ENCODE results near the gene FOXE3. TPM values are rescaled to one million over a fixed set of nuclear protein-coding genes. Genes with fewer than 3 reads are reported as not detected.

FOXE3 gene
- total and polyA plus RNA-seq, 9 donors, result not detected

DNA sequence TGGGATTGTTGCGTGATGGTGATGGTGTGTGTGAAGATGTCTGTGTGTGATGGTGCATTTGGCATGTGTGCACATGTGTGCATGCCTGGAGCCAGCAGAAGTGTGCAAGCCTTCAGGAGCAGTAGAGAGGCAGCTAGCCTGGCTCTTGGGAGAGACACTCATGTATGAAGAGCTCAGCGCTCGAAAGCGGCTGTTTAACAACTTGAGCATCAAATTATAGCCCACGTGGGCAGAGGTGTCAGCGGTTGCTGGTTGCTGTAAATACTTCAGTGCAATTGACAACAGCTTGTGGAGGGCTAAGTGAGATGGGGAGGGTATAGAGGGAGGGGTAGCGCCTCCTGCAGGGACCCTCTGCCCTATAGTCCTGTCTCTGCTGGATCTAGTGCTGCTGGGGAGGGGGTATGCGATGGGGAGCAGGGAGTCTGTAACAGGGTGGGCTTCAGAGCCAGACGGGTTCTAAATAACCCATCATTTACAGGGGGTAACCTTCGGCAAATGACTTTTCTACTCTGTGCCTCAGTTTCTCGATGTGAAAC, 43.2 kb downstream of the FOXE3 start:
- H3K4me3 ChIP-seq, result no peak overlapping the region
- no peak for TF ChIP-seq POLR2A (IDR thresholded peaks at IDR 0.05)
- TF ChIP-seq, protein P1, sequence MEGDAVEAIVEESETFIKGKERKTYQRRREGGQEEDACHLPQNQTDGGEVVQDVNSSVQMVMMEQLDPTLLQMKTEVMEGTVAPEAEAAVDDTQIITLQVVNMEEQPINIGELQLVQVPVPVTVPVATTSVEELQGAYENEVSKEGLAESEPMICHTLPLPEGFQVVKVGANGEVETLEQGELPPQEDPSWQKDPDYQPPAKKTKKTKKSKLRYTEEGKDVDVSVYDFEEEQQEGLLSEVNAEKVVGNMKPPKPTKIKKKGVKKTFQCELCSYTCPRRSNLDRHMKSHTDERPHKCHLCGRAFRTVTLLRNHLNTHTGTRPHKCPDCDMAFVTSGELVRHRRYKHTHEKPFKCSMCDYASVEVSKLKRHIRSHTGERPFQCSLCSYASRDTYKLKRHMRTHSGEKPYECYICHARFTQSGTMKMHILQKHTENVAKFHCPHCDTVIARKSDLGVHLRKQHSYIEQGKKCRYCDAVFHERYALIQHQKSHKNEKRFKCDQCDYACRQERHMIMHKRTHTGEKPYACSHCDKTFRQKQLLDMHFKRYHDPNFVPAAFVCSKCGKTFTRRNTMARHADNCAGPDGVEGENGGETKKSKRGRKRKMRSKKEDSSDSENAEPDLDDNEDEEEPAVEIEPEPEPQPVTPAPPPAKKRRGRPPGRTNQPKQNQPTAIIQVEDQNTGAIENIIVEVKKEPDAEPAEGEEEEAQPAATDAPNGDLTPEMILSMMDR (IDR thresholded peaks at IDR 0.05), result no peak
- no peak for TF ChIP-seq EP300 (IDR thresholded peaks at IDR 0.05)
- no peak overlapping the region for H3K27ac ChIP-seq
- WGBS, 3 donors, result 14 to 18% (median 17%) methylated on average over 11 of the region's 11 CpGs
- DNase-seq, result no peak
- no peaks in the 10 kb centered on the region for H3K4me1 ChIP-seq (ENCODE audit: insufficient read depth)
- intact Hi-C loops (cut with DNase I), result no loop called here
- H3K36me3 ChIP-seq, result no peaks in the 10 kb centered on the region
- H3K27me3 ChIP-seq, result no peaks in the 10 kb centered on the region
- no peaks in the 10 kb centered on the region for H3K9me3 ChIP-seq

DNA sequence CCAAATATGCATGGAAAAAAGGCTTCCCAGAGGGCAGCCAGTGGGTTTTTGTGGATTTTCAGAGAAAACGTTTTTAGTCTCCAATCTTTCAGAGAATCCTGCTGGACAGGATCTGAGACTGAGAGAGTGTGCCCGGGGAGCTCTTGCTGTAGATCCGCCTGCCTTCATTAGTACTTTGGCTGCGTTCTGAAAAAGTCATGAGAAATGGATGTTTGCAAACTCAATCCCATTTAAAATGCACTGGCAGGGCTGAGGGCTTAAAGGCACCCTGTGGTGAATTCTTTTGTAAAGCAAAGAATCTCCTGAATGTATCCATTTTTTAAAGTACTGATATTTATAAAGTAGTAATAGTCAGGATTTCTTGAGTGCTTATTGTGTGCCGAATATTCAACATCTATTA, 44.0 kb downstream of the FOXE3 start:
- H3K4me1 ChIP-seq (ENCODE audit: insufficient read depth), result no peaks in the 10 kb centered on the region
- intact Hi-C loops (cut with DNase I), result no loop called here
- H3K27me3 ChIP-seq, result no peaks in the 10 kb centered on the region
- no peak overlapping the region for H3K27ac ChIP-seq
- 12 to 20% (median 13%) methylated on average over 5 of the region's 5 CpGs for WGBS, 3 donors
- no peak for DNase-seq
- H3K9me3 ChIP-seq, result no peaks in the 10 kb centered on the region
- H3K36me3 ChIP-seq, result no peaks in the 10 kb centered on the region
- TF ChIP-seq, protein P1 (IDR thresholded peaks at IDR 0.05), result no peak
- no peak for TF ChIP-seq POLR2A (IDR thresholded peaks at IDR 0.05)
- no peak for TF ChIP-seq EP300 (IDR thresholded peaks at IDR 0.05)
- no peak overlapping the region for H3K4me3 ChIP-seq

DNA sequence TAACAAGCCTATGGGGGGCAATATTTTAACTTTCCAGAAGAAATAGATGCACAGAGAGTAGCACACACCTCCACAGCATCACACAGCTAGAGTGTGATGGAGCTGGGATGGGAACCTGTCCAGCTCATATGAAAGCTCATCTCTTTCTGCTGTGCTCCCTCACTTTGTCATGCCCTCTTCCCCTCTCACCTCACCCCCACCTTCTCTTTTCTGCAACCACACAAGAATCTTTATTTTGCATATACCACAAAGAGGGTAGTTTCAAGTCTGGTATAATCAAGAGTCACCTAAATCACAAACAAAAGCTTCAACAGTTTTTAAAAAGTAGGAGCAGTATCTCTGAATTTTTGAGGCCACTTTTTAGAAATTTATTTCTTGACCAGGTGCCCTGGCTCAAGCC, 44.4 kb downstream of the FOXE3 start:
- no peak for DNase-seq
- Histone ChIP-seq H3K9me3 (no peaks in the 10 kb centered on the region), H3K36me3 (no peaks in the 10 kb centered on the region), H3K4me3 (no peak overlapping the region), H3K4me1 (ENCODE audit: insufficient read depth) (no peaks in the 10 kb centered on the region), H3K27me3 (no peaks in the 10 kb centered on the region), H3K27ac (no peak overlapping the region)
- TF ChIP-seq, protein P1 (IDR thresholded peaks at IDR 0.05), result no peak
- no peak for TF ChIP-seq POLR2A (IDR thresholded peaks at IDR 0.05)
- no peak for TF ChIP-seq EP300 (IDR thresholded peaks at IDR 0.05)
- intact Hi-C loops (cut with DNase I), result no loop called here

DNA sequence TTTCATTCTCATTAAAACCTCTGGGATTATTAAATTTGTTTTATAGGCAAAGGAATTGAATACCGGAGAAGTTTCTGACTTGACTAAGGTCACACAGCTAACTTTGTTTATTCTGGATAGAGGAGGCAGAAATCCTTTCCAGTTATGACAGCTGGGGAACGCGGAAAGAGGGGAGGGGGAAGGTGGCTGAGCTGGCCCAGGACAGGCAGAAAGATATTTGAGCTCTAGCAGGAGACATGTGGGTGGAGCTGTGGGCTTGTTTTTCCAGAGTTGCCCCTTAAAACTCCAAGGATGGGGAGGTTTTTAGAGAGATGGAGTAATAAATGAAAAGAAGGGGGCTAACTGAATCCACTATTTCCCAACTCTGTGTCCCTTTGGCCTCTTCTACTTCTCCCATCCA, 49.5 kb downstream of the FOXE3 start:
- H3K27me3 ChIP-seq, result no peaks in the 10 kb centered on the region
- DNase-seq, result no peak
- 5 to 19% (median 10%) methylated on average over 3 of the region's 3 CpGs for WGBS, 3 donors

More for the DNA sequence above, 49.5 kb downstream of the FOXE3 start:
- Histone ChIP-seq H3K9me3 (no peaks in the 10 kb centered on the region), H3K4me3 (no peak overlapping the region), H3K27ac (no peak overlapping the region), H3K36me3 (no peaks in the 10 kb centered on the region), H3K4me1 (ENCODE audit: insufficient read depth) (no peaks in the 10 kb centered on the region)
- intact Hi-C loops (cut with DNase I), result no loop called here
- TF ChIP-seq POLR2A (IDR thresholded peaks at IDR 0.05), result no peak
- TF ChIP-seq, protein P1 (IDR thresholded peaks at IDR 0.05), result no peak
- no peak for TF ChIP-seq EP300 (IDR thresholded peaks at IDR 0.05)

Other genes with a start within 250 kb of the FOXE3 start
- 10 to 100 TPM in 1 of 7 donors, 1 to 10 TPM in 2, under 1 TPM in 2, not detected in 2; 0.36 to 66.1 (median 3.1) TPM for gene PDZK1IP1, start 226.2 kb upstream of the FOXE3 start, total RNA-seq
- under 1 TPM; 0.42 to 0.61 TPM for gene PDZK1IP1, start 226.2 kb upstream of the FOXE3 start, polyA plus RNA-seq
- 1 to 10 TPM; 1.2 to 4.7 (median 2.1) TPM for gene TAL1, start 184.1 kb upstream of the FOXE3 start, total RNA-seq
- gene TAL1, start 184.1 kb upstream of the FOXE3 start, polyA plus RNA-seq, result 1 to 10 TPM; 2.4 to 4.1 TPM
- gene STIL, start 102.1 kb upstream of the FOXE3 start, total RNA-seq, result 1 to 10 TPM in 4 of 7 donors, under 1 TPM in 3; 0.60 to 2.3 (median 1.0) TPM
- gene STIL, start 102.1 kb upstream of the FOXE3 start, polyA plus RNA-seq, result 1 to 10 TPM in 1 of 2 donors, under 1 TPM in 1; 0.64 to 1.8 TPM
- 10 to 100 TPM; 52.2 to 71.5 (median 64.1) TPM for gene CMPK1, start 82.5 kb upstream of the FOXE3 start, total RNA-seq
- 100 to 1,000 TPM in 1 of 2 donors, 10 to 100 TPM in 1; 38.8 to 109 TPM for gene CMPK1, start 82.5 kb upstream of the FOXE3 start, polyA plus RNA-seq
- gene FOXD2, start 21.8 kb downstream of the FOXE3 start, total RNA-seq, result under 1 TPM in 4 of 7 donors, not detected in 3; 0.07 to 0.18 (median 0.09) TPM
- gene FOXD2, start 21.8 kb downstream of the FOXE3 start, polyA plus RNA-seq, result under 1 TPM; 0.05 to 0.10 TPM

All from ovary (tissue), 9 donors.